DMS153 (cell line): Measurements from ENCODE around the gene HDHD3.
"Not testable (repeated sequence)": the region's sequence is repeated elsewhere in the genome, so short reads cannot be mapped to it uniquely, and the experiment has no call there.

Experiments used
- DNase-seq: peaks from one replicate; lab custom pipeline; 2025; lab: John Stamatoyannopoulos, UW

Gene HDHD3

GRCh38 chr9:113376634-113377567, at the start of gene HDHD3:
HDHD3 (minus strand) TSS chr9:113376986; CDS start chr9:113374354, 2,632 bp downstream.
- DNase-seq: no peak

- DNase-seq: no peak
Observed at GRCh38 chr9:113425072-113425471, 48.3 kb upstream of the HDHD3 start.

GRCh38 chr9:113421726-113422125, 44.9 kb upstream of the HDHD3 start:
- no peak for DNase-seq

- DNase-seq: no peak
Observed at GRCh38 chr9:113417370-113417769, 40.6 kb upstream of the HDHD3 start.

- no peak for DNase-seq
Observed at GRCh38 chr9:113416149-113416721, 39.4 kb upstream of the HDHD3 start.

GRCh38 chr9:113410207-113410864, 33.5 kb upstream of the HDHD3 start, which contains the start of the genes C9orf43 and POLE3:
C9orf43 (plus strand) TSS chr9:113410747; CDS start chr9:113413494, 2,747 bp downstream.
POLE3 (minus strand) TSS chr9:113410675; CDS start chr9:113410293, 382 bp downstream.
- DNase-seq: peak; percentile 86

GRCh38 chr9:113409883-113410206, 33.1 kb upstream of the HDHD3 start:
- no peak for DNase-seq

- no peak for DNase-seq
Observed at GRCh38 chr9:113409481-113409880, 32.7 kb upstream of the HDHD3 start.

- DNase-seq: peak; percentile 54
Observed at GRCh38 chr9:113406873-113407511, 30.2 kb upstream of the HDHD3 start.

GRCh38 chr9:113406353-113406752, 29.6 kb upstream of the HDHD3 start:
- DNase-seq: not testable (repeated sequence)

- no peak for DNase-seq
Observed at GRCh38 chr9:113403646-113404045, 26.9 kb upstream of the HDHD3 start.

GRCh38 chr9:113401027-113401792, 24.4 kb upstream of the HDHD3 start, which contains the start of gene ALAD:
ALAD (minus strand) TSS chr9:113401284; CDS start chr9:113393559, 7,725 bp downstream.
- DNase-seq: peak; percentile 95

GRCh38 chr9:113399646-113400200, 22.9 kb upstream of the HDHD3 start:
- no peak for DNase-seq

- no peak for DNase-seq
Observed at GRCh38 chr9:113398796-113399195, 22.0 kb upstream of the HDHD3 start.

GRCh38 chr9:113397203-113397631, 20.4 kb upstream of the HDHD3 start:
- DNase-seq: no peak

GRCh38 chr9:113395000-113395861, 18.4 kb upstream of the HDHD3 start:
- DNase-seq: no peak

- no peak for DNase-seq
Observed at GRCh38 chr9:113393281-113393680, 16.5 kb upstream of the HDHD3 start.

GRCh38 chr9:113391917-113392316, 15.1 kb upstream of the HDHD3 start:
- DNase-seq: no peak

- no peak for DNase-seq
Observed at GRCh38 chr9:113390192-113390960, 13.6 kb upstream of the HDHD3 start.
